Lung (tissue), 12 donors: Measurements from ENCODE around the gene ZSWIM4. TPM values are rescaled to one million over a fixed set of nuclear protein-coding genes. Genes with fewer than 3 reads are reported as not detected.

Experiments
- ATAC-seq: fragments of 200-7000 bp; cut with Tn5 transposase; one replicate; pipeline ENCODE4 v1.9.1; 2020; ENCODE audit warnings: moderate number of reproducible peaks; ENCODE audit not compliant: insufficient read depth, low FRiP score
- DNase-seq, 3 donors: peaks; one replicate each; pipeline ENCODE4 v3.0.0-alpha.2; 2013 to 2017
- H3K27ac ChIP-seq, 2 donors: one replicate each; pipeline ENCODE4 v1.5.1; 2013; ENCODE audit warnings: mild to moderate bottlenecking in 2 of 2, moderate library complexity in 2 of 2, control low read depth in 1 of 2, inconsistent platforms in 1 of 2, low read depth in 1 of 2, low read length in 1 of 2
- H3K27me3 ChIP-seq, 3 donors: one replicate each; pipeline ENCODE4 v1.5.1; 2013; ENCODE audit warnings: low read length in 2 of 3; ENCODE audit not compliant: control insufficient read depth in 3 of 3, insufficient read depth in 3 of 3
- H3K36me3 ChIP-seq, 4 donors: one replicate each; pipeline ENCODE4 v1.5.1; 2013; ENCODE audit warnings: low read length in 4 of 4, mild to moderate bottlenecking in 1 of 4, moderate library complexity in 1 of 4; ENCODE audit not compliant: control insufficient read depth in 4 of 4, insufficient read depth in 4 of 4
- H3K4me1 ChIP-seq, 5 donors: one replicate each; pipeline ENCODE4 v1.5.1; 2013; ENCODE audit warnings: low read length in 5 of 5, mild to moderate bottlenecking in 2 of 5, moderate library complexity in 1 of 5; ENCODE audit not compliant: control insufficient read depth in 5 of 5, insufficient read depth in 5 of 5
- H3K4me3 ChIP-seq: one replicate; pipeline ENCODE4 v1.5.1; 2013; ENCODE audit warnings: mild to moderate bottlenecking, control low read depth, moderate library complexity
- H3K9ac ChIP-seq, 2 donors: one replicate each; pipeline ENCODE4 v1.5.1; 2013; ENCODE audit warnings: low read length in 2 of 2, control low read depth in 1 of 2; ENCODE audit not compliant: insufficient read depth in 1 of 2
- H3K9me3 ChIP-seq, 4 donors: one replicate each; pipeline ENCODE4 v1.5.1; 2013; ENCODE audit warnings: low read length in 3 of 4, mild to moderate bottlenecking in 1 of 4, moderate library complexity in 1 of 4; ENCODE audit not compliant: control insufficient read depth in 4 of 4, insufficient read depth in 3 of 4
- WGBS, 2 donors: extraction: QIAGEN DNeasy Blood & Tissue Kit; methylation state at CpG; one replicate each; pipeline ENCODE4 v1.1.7; 2013; 5-methylcytosine and 5-hydroxymethylcytosine counted together
- polyA plus RNA-seq, 2 donors: library from polyadenylated mRNA; stranded (reverse); fragments of 200-250 nt; gene quantifications; one replicate each; pipeline ENCODE4 v1.2.1, GENCODE V29; 2013
- total RNA-seq, 2 donors: library from RNA; depleted of rRNA in 1 of 2; stranded (reverse); fragments of >200 nt in 1 of 2; gene quantifications; one replicate each; pipeline ENCODE4 v1.2.1, GENCODE V29; 2014 to 2021
- TF ChIP-seq, protein P1 (sequence below): IDR thresholded peaks from 2 replicates; pipeline ENCODE4 v1.5.1; 2012; ENCODE audit warnings: mild to moderate bottlenecking; ENCODE audit errors: control extremely low read depth, extremely low read depth
- donor health status: control.
- donor health status: control.
- donor health status: Bipolar disorder and iron deficiency.
- donor health status: healthy.
- donor health status: DM: yes; HTN: yes; CAD: no.

ZSWIM4 gene
- total and polyA plus RNA-seq, 4 donors = 3.7 to 10.5 (median 8.8) TPM

DNA sequence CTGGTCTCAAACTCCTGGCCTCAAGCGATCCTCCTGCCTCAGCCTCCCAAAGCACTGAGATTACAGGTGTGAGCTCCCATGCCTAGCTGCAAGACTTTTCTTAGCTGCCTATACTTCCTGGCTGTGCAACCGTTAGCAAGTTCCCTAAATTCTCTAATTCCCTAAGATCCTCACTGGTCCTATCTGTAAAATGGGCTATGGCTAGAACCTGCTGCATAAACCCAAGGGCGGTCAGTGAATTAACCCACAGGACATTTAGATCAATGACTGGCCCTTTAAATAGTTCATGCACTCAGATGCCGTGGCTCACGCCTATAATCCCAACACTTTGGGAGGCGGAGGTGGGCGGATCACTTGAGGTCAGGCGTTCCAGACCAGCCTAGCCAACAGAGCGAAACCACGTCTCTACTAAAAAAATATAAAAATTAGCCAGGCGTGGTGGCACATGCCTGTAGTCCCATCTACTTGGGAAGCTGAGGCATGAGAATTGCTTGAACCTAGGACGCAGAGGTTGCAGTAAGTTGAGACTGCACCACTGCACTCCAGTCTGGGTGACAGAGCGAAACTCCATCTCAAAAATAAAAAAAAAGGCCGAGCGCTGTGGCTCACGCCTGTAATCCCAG is 25.1 kb upstream of the ZSWIM4 start:
- 94 to 95% methylated on average over 16 of the region's 16 CpGs for whole genome bisulfite sequencing, 2 donors
- Histone ChIP-seq H3K9ac (no peak overlapping the region), H3K36me3 (peaks cover 3 to 22% (median 9%) of the 10 kb centered on the region in 4 donors), H3K27me3 (no peaks in the 10 kb centered on the region), H3K9me3 (no peaks in the 10 kb centered on the region), H3K4me3 (no peak overlapping the region), H3K4me1 (peaks cover 0 to 9% (median 0%) of the 10 kb centered on the region in 5 donors), H3K27ac (no peak overlapping the region)
- ATAC-seq = no peak
- TF ChIP-seq, protein P1, sequence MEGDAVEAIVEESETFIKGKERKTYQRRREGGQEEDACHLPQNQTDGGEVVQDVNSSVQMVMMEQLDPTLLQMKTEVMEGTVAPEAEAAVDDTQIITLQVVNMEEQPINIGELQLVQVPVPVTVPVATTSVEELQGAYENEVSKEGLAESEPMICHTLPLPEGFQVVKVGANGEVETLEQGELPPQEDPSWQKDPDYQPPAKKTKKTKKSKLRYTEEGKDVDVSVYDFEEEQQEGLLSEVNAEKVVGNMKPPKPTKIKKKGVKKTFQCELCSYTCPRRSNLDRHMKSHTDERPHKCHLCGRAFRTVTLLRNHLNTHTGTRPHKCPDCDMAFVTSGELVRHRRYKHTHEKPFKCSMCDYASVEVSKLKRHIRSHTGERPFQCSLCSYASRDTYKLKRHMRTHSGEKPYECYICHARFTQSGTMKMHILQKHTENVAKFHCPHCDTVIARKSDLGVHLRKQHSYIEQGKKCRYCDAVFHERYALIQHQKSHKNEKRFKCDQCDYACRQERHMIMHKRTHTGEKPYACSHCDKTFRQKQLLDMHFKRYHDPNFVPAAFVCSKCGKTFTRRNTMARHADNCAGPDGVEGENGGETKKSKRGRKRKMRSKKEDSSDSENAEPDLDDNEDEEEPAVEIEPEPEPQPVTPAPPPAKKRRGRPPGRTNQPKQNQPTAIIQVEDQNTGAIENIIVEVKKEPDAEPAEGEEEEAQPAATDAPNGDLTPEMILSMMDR = no peak
- no peak for DNase-seq

DNA sequence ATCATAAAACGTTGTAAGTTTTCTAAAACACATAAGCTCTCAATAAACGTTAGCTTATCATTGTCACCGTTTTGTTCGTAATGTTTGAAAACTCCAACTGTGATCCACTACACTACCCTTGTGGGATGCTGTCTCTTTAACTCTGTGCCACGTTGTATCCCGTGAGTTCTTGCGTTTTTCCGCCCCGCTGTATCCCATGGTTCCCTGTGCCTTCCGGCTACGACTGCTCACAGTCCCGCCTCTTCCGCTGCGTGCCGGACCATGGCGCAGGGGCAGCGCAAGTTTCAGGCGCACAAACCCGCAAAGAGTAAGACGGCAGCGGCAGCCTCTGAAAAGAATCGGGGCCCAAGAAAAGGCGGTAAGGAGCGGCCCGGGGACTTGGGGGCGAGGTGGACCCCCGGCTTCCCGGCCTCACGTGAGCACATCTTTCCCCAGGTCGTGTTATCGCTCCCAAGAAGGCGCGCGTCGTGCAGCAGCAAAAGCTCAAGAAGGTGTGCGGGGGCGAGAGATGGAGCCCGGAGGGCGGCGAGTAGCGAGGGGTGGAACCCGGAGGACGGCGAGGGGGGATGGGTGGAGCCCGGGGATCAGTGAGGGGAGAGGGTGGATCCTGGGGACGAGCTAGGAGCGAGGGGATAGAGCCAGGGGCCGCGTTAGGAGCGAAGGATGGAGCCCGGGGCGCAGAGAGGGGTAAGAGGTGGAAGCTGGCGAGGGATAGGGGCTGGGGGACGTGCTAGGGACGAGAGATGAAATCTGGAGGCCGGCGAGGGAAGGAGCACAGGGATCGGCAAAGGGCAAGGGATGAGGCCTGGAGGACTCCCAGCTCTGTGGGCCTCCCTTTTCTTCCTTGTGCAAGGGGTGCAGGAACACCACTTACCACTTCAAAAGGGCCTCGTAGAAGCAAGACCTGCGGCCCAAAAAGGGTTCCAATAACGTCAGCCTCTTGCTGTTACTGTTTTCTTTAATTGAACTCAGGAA is 20.7 kb upstream of the ZSWIM4 start, which contains the start of gene C19orf53:
C19orf53 (plus strand) TSS at position 240 of the 975 bp plus-strand sequence; CDS start at position 262, 22 bp downstream.
- Histone ChIP-seq H3K9ac (peak within 1 kb of the TSS; percentile 83 to 85), H3K4me3 (peak within 1 kb of the TSS; percentile 83), H3K27ac (peak within 1 kb of the TSS; percentile 71 to 93), H3K4me1 (peaks cover 0 to 9% (median 2%) of the 10 kb centered on the region in 5 donors), H3K27me3 (no peaks in the 10 kb centered on the region), H3K9me3 (no peaks in the 10 kb centered on the region), H3K36me3 (peaks cover 11 to 31% (median 27%) of the 10 kb centered on the region in 4 donors)
- peak; percentile 90 to 97 (median 94) for DNase-seq
- WGBS, 2 donors = 0 to 1% methylated on average over 61 of the region's 61 CpGs
- ATAC-seq = peak; percentile 99
- TF ChIP-seq, protein P1 = peak; percentile 10

DNA sequence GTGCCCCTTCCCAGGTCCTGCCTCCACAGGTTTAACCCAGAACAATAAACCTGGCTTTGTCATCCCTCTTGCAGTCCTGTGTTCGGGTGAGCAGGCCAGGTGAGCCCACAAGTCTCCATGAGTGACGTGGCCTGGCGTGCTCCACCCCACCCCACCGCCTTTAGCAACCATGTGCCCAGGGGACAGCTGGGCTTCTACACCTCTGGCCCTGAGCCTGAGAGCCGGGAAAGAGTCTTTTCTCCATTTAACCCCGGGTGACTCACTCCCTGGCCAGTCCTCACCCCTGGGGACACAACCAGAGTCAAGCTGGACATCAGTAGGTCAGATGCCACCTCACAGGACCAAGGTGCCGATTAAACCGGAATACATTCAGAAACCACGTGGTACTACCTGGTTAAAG is 16.8 kb upstream of the ZSWIM4 start:
- H3K4me3 ChIP-seq = no peak overlapping the region
- H3K27ac ChIP-seq = no peak overlapping the region
- TF ChIP-seq, protein P1 = no peak
- peaks cover 8 to 29% (median 22%) of the 10 kb centered on the region in 4 donors for H3K36me3 ChIP-seq
- H3K4me1 ChIP-seq = peaks cover 0 to 9% (median 2%) of the 10 kb centered on the region in 5 donors
- 79 to 94% methylated on average over 9 of the region's 9 CpGs for WGBS, 2 donors
- H3K27me3 ChIP-seq = no peaks in the 10 kb centered on the region
- ATAC-seq (no peak), DNase-seq (no peak)
- H3K9ac ChIP-seq = no peak overlapping the region
- H3K9me3 ChIP-seq = no peaks in the 10 kb centered on the region
